ENCODE measurements around the gene PTPRK. TPM values are rescaled to one million over a fixed set of nuclear protein-coding genes. Genes with fewer than 3 reads are reported as not detected.
A peak's percentile ranks its signal among the peaks of the same experiment; 100 is the strongest.

The PTPRK gene
- polyA plus RNA-seq, 3 donors, result 52.1 to 55.4 (median 54.4) TPM

GRCh38 chr6:128370072-128370471, 150.3 kb downstream of the PTPRK start:
- no peak for DNase-seq (ENCODE audit: extremely low read depth in 1 of 11, low read depth in 9 of 11, low spot score in 4 of 11)

DNA sequence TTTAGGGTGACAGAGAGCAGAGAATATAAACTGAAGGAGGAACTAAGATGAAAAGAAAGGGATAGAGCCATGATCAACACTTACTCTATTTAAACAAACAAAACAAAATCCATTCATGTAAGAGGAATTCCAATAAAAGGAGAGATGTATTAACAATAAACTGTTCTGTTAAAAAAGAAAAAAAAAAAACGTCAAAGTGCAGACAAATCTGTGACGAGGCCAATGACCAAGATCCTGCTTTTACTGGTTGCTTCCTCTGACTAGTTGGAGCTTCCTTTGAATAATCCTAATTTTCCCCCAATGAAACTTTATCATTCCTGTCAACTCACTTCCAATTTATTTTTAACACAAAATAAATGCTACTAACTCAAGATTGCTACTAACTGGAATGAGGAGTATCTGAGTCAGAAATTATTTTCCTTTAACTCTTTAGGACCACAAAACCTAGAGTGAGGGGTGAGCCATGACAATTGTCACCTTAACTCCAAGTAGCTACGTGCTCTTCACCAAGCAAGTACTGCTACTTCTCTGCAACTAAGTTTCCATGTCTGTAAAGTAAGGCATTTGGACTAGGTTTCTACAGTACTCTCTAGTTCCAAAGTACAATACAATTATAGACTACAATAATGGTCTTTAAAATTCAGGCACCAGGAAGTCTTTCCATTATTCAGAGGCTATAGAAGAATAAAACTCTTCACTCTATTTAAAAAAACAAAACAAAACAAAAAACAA, 152.0 kb downstream of the PTPRK start:
- DNase-seq (ENCODE audit: extremely low read depth in 1 of 11, low read depth in 9 of 11, low spot score in 4 of 11), result no peak

DNA sequence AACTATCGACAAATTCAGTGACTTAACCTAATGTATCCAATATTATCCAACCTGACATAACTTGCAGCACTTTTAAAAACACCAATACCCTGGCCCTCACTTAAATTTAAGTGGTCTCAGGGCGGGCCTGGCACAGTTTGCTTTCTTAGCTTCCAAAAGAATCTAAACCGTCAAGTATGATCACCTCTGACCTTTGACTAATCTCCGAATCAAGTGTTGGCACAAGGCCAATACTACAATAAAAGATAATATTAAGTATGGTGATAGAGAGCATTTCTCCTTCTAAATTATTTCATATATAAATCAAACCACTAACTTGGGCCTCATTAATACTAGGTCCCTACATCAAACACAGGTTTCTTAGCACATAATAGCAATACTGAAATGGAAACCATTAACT, 153.0 kb downstream of the PTPRK start:
- no peak for DNase-seq (ENCODE audit: extremely low read depth in 1 of 11, low read depth in 9 of 11, low spot score in 4 of 11)

DNA sequence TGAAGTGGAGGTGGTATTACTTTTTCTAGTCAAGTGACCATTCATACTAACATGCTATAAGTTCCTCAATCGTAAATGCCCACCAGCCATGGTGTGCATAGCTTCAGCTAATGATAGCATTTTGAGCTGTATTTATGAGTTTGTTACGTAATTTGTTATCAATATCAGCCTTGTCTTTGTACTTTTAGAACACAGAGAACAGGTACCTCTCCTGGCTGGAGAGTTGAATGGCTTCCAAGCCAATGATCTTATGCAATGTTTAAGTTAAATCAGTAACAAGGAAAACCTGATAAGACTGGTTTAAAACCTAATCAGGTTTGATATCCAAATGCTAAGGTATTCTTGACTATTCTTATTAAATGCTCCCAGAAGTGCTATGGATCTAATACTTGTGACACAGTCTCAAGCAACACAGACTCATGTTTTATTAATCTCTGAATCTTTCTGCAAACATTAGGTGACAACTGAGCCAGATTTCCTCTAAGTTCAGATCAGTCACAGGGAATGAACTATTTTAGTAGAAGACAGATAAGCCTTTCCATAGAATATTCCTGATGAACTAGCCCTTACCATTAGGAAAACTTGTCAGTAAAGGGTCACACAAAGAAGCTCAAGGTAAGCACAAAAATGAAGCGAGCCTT, 154.8 kb downstream of the PTPRK start:
- no peak for DNase-seq (ENCODE audit: extremely low read depth in 1 of 11, low read depth in 9 of 11, low spot score in 4 of 11)

DNA sequence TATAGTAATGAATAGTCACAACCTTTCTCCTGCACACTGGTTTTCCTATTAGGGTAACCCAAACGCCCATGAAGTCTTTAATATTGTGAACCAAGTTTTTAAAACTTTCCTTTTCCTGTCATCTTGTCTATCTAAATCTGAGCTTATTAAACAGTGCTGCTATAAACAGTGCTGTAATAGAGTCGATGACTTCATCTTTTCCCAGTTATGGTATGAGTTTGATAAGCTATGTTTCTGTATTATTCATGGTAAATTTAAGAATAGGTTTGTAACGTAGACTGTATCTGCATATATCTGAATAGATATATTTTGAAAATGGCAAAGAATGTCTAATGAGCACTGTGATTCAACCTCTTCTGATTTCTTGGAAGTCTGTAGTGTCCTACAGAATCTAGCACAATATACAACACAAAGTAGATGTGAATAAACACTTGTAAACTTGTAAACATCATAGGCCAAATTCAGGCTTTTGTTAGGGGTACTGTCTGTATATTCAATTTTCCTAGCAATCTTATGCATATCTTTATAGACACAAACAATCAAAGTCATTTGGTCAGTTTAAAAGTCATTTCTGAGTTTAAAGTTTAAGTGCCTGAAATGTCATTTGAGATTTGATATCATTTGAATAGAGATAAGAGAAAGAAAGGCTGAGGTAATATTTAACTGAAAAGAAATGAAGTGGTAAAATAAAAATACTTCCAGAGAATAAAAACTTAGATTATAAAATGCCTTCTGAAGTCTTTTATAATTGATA, 155.5 kb downstream of the PTPRK start:
- no peak for DNase-seq (ENCODE audit: extremely low read depth in 1 of 11, low read depth in 9 of 11, low spot score in 4 of 11)

- DNase-seq (ENCODE audit: extremely low read depth in 1 of 11, low read depth in 9 of 11, low spot score in 4 of 11), result peak in 4 of 11 donors; percentile 21 to 52 (median 45)
Measured at GRCh38 chr6:128363020-128363813, 157.2 kb downstream of the PTPRK start.

DNA sequence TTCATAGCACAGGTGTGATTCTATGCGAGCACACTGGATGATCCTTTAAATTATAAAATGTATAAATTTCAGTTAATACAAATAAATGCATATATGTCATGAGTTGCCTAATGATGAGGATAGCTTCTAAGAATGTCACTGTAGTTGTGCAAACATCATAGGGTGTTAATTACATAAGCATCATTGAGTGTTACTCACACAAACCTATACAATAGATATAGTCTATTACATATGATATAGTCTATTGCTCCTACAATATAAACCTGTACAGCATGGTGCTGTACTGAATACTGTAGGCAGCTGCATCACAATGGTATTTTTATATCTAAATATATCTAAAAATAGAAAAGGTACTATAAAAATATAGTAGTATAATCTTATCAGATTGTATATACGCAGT, 159.0 kb downstream of the PTPRK start:
- no peak for DNase-seq (ENCODE audit: extremely low read depth in 1 of 11, low read depth in 9 of 11, low spot score in 4 of 11)

GRCh38 chr6:128358244-128358776, 162.1 kb downstream of the PTPRK start:
- no peak for DNase-seq (ENCODE audit: extremely low read depth in 1 of 11, low read depth in 9 of 11, low spot score in 4 of 11)

DNA sequence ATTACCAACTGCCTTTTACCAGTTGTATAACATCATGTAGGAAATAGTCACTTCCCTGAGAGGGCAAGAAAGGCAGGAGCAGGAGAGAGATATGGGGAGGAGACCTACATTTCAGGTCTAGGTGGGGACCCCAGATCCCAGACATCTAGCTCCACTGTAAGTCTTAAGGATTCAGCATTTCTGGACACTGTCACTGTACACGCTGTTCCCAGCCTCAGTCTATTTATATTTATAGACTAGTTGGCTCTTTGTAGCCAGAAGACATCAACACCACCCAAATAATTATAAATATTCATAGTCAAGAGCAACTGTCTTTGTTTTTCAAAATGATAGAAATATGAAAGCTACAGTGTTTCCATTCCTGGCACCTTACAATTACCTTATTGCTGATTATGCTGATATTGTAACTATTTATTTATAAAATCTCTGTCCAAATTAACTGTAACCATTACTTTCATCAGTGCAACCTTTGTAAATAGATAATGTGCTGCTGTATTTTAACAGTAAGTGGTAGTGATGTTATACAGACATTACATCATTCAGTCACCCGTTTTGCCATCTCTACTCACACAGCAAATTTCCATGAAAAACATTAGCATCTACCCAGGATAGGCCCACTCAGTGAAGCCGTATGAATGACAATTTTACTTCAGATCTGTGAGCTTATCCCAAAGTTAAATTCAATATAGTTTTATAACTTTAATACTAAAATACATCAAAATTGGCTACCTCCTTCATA, 162.8 kb downstream of the PTPRK start:
- DNase-seq (ENCODE audit: extremely low read depth in 1 of 11, low read depth in 9 of 11, low spot score in 4 of 11), result no peak

DNA sequence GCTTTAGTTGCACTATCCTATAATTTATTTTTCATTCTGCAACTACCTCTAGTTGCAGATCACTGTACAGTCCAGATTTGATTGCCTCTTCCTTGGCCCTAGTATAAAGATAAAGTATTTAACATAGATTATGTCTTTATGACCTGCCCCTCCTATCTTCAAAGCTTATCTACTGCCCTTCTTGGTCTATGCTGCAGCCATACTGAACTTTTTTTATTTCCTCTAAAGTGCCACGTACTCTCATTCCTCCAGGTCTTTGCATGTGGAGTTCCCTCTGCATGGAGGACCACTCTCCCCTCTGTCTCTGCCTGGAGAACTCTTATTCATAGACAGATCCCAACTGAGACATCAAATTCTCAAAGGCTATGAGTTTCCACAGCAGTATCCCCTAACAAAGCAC, 168.0 kb downstream of the PTPRK start:
- no peak for DNase-seq (ENCODE audit: extremely low read depth in 1 of 11, low read depth in 9 of 11, low spot score in 4 of 11)

GRCh38 chr6:128351255-128351514, 169.2 kb downstream of the PTPRK start:
- no peak for DNase-seq (ENCODE audit: extremely low read depth in 1 of 11, low read depth in 9 of 11, low spot score in 4 of 11)

DNA sequence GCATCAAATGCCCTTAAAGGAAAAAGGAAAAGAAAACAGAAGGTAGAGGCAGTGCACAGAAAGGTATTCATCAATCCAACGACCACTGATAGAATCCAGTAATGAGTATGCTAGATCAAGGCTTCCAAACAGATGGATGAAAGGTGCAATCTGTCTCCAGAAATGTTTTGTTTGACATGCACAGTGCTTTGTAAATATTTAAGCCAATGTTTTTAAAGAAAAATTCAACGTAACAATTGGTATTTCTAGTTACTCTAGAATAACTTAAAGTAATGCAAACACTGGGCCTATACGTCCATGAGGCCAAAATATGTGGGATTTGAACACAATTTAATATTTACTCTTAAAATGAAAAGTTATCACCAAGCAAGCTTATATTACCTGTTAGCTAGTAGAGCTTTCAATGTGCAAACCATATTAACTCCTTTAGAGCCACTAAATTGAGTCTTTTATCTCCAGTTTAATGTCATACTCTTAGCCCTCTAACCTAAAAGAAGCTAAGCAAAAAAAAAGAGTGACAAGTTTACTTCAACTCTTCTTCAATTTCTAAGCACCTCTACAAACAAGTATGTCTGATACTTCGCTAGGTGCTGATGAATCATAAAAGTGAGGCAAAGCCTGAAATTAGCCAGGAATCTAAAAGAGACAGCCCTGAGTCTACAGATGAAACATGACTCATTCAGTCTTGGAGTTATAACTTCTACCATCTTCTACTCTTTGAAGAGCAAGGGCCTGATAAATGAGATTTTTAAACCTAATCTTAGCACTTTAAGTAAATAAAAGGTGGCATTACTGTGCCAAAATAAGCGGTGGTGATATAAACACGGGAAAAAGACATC, 169.8 kb downstream of the PTPRK start:
- no peak for DNase-seq (ENCODE audit: extremely low read depth in 1 of 11, low read depth in 9 of 11, low spot score in 4 of 11)

DNA sequence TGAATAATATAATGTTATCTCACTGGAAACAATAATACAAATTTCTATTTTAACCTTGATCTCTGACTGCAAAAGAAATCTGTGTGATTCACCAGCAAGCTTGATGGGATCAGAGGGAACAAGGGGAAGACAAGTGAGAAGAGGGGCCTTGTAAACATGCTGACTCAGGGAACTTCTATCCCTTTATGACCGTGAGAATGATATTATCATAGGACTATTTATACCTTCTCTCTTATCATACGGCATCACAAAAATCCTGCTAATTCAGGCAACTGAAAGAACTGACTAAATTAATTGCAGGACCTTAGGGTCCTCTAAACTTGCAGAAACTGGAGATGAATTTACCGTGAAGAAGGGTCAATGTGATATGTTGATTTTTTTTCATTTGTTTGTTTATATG, 173.3 kb downstream of the PTPRK start:
- no peak for DNase-seq (ENCODE audit: extremely low read depth in 1 of 11, low read depth in 9 of 11, low spot score in 4 of 11)

DNA sequence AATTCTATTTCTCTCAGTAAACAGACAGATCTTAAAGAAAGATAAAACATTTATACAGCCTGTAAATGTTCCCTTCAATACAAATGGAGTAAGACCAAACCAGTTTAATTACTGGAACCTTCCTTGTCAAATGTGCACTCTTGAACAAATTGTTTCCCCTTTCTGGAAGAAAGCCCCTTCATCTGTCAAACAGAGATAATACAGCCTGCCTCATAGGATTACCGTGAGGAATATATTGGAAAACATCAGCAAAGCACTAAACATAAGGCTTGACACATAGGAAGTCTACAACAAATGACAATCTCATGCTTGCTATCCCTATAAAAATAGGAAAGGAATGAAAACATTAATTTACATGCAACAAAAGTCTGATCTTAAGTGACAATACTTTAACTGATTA, 173.8 kb downstream of the PTPRK start:
- DNase-seq (ENCODE audit: extremely low read depth in 1 of 11, low read depth in 9 of 11, low spot score in 4 of 11), result no peak

GRCh38 chr6:128345278-128345677, 175.1 kb downstream of the PTPRK start:
- DNase-seq (ENCODE audit: extremely low read depth in 1 of 11, low read depth in 9 of 11, low spot score in 4 of 11), result no peak

GRCh38 chr6:128343706-128344105, 176.7 kb downstream of the PTPRK start:
- no peak for DNase-seq (ENCODE audit: extremely low read depth in 1 of 11, low read depth in 9 of 11, low spot score in 4 of 11)

- DNase-seq (ENCODE audit: extremely low read depth in 1 of 11, low read depth in 9 of 11, low spot score in 4 of 11), result peak in 3 of 11 donors; percentile 19 to 38 (median 19)
Measured at GRCh38 chr6:128339635-128340450, 180.6 kb downstream of the PTPRK start.
